Hepatic stellate cell (primary cell): ENCODE data around the gene NUP54.

Experiments used
- DNase-seq: peaks from one replicate; pipeline ENCODE4 v3.0.0; 2011; ENCODE audit warnings: low spot score

Gene NUP54

DNA sequence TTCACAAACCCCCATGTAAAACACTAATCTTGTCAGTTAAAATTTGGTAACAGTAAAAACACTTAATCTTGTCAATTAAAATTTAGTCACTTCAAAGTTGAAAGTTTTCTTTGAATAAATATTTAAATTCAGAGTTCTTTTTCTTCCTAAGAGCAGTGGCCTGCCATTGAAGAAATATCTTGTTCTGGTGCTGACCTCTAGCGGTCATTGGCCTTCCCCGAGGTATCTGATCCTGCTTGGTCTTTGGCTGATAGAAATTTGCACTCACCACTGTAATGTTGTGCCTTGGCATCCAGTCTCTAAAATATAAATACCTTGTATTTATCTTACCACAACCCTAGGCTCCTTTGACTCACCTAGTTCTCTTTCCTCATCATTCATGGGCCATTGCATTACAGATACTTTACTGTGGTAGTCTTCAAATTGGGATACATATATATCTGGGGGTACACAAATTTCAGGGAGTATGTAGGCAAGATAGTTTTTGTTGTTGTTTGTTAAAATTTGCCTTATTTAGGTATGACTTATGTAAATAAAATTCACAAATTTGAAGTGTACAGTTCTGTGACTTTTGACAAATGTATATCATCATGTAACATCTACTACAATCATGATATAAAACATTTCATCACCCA, 80.4 kb downstream of the NUP54 start:
- peak; percentile 62 for DNase-seq

DNA sequence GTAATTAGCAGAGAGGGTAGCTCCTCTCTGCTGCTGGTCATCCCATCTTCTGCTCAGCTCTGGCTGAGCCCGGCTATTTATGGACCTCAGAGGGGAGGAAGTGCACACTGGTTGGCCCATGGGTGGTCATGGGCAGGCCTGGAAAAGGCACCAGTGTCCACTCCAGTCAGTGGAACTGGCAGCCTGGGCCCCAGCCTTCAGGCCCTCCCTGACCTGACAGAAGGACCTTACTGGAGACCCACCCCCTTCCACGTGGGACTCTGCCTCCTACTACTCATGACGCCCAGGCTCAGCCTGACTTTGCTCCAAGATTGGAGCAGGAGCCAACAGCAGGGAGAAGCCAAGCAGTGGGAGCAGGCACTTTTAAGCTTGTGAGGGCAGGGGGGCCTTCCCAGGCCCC, 81.7 kb downstream of the NUP54 start:
- no peak for DNase-seq
